Suprapubic skin (tissue), 4 donors: ENCODE measurements around the gene MINDY2. TPM values are rescaled to one million over a fixed set of nuclear protein-coding genes. Genes with fewer than 3 reads are reported as not detected.

ENCODE experiments used
- DNase-seq, 2 donors: peaks; one replicate each; pipeline ENCODE4 v3.0.0-alpha.2; 2019; ENCODE audit warnings: low spot score in 2 of 2
- H3K27ac ChIP-seq: fragments of 200-600 bp; sonication (generic); one replicate; pipeline ENCODE4 v1.5.1; 2019
- H3K27me3 ChIP-seq: fragments of 200-600 bp; sonication (generic); one replicate; pipeline ENCODE4 v1.5.1; 2019
- H3K36me3 ChIP-seq: fragments of 200-600 bp; sonication (generic); one replicate; pipeline ENCODE4 v1.5.1; 2019
- H3K4me1 ChIP-seq: fragments of 200-600 bp; sonication (generic); one replicate; pipeline ENCODE4 v1.5.1; 2019
- H3K4me3 ChIP-seq: fragments of 200-600 bp; sonication (generic); one replicate; pipeline ENCODE4 v1.5.1; 2019; ENCODE audit warnings: mild to moderate bottlenecking
- H3K9me3 ChIP-seq: fragments of 200-600 bp; sonication (generic); one replicate; pipeline ENCODE4 v1.5.1; 2019
- EP300 ChIP-seq: sonication (generic); formaldehyde crosslinking; IDR thresholded peaks from one replicate; pipeline ENCODE4 v1.6.1; 2017; ENCODE audit warnings: antibody characterized with exemption
- POLR2A ChIP-seq, 2 donors: fragments of 450-650 bp; IDR thresholded peaks; one replicate each; pipeline ENCODE4 v1.6.1; 2017; ENCODE audit warnings: antibody characterized with exemption in 2 of 2, mild to moderate bottlenecking in 2 of 2, moderate library complexity in 2 of 2
- POLR2AphosphoS5 ChIP-seq, 3 donors: sonication (generic); formaldehyde crosslinking; IDR thresholded peaks; one replicate each; pipeline ENCODE4 v1.6.1; 2017; ENCODE audit warnings: antibody characterized with exemption in 3 of 3
- WGBS: methylation state at CpG from one replicate; pipeline ENCODE4 v1.1.5; 2018; 5-methylcytosine and 5-hydroxymethylcytosine counted together
- total RNA-seq, 4 donors: library from RNA; depleted of rRNA; stranded (reverse); fragments of >200 nt; gene quantifications; one replicate each; pipeline ENCODE4 v1.1.0, GENCODE V29; 2016
- TF ChIP-seq, protein P1 (sequence below), 2 donors: fragments of 200-600 bp in 1 of 2; fragments of 450-650 bp in 1 of 2; sonication (generic) in 1 of 2; IDR thresholded peaks; one replicate each; pipeline ENCODE4 v1.5.1; 2016 to 2019; ENCODE audit warnings: antibody characterized with exemption in 2 of 2, mild to moderate bottlenecking in 1 of 2, moderate library complexity in 1 of 2

The MINDY2 gene
- total RNA-seq, 4 donors from 2014 or later = 11.4 to 31.1 (median 20.5) TPM

DNA sequence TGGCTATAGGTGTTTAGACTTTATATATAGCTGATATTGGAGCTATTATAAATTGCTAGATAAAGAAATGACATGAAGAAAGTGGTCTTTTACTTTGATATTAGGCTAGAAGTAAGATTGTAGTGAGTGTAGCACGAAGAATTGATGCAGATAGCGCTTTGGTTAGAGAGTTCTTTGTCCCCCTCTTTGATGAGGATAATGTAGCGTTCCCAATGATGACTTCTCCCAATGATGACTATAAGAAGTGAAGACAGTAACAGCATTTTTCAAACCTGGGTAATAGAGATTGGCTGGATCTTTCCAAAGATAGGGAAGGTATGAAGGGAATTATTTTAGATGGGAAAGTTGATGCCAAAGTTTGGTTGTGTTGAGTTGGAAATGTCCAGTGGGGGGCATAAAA lies 4.3 kb downstream of the MINDY2 start:
- Histone ChIP-seq H3K4me3 (no peak overlapping the region), H3K4me1 (peaks cover 35% of the 10 kb centered on the region), H3K9me3 (no peaks in the 10 kb centered on the region), H3K36me3 (no peaks in the 10 kb centered on the region), H3K27me3 (no peaks in the 10 kb centered on the region), H3K27ac (no peak overlapping the region)
- no peak for DNase-seq
- 96% methylated on average over 3 of the region's 3 CpGs for WGBS
- TF ChIP-seq, protein P1, sequence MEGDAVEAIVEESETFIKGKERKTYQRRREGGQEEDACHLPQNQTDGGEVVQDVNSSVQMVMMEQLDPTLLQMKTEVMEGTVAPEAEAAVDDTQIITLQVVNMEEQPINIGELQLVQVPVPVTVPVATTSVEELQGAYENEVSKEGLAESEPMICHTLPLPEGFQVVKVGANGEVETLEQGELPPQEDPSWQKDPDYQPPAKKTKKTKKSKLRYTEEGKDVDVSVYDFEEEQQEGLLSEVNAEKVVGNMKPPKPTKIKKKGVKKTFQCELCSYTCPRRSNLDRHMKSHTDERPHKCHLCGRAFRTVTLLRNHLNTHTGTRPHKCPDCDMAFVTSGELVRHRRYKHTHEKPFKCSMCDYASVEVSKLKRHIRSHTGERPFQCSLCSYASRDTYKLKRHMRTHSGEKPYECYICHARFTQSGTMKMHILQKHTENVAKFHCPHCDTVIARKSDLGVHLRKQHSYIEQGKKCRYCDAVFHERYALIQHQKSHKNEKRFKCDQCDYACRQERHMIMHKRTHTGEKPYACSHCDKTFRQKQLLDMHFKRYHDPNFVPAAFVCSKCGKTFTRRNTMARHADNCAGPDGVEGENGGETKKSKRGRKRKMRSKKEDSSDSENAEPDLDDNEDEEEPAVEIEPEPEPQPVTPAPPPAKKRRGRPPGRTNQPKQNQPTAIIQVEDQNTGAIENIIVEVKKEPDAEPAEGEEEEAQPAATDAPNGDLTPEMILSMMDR (IDR thresholded peaks at IDR 0.05) = no peak
- no peak for TF ChIP-seq EP300
- no peak for TF ChIP-seq POLR2A (IDR thresholded peaks at IDR 0.05)
- TF ChIP-seq POLR2AphosphoS5 (IDR thresholded peaks at IDR 0.05) = no peak

- H3K27me3 ChIP-seq = no peaks in the 10 kb centered on the region
- H3K27ac ChIP-seq = no peak overlapping the region
- no peaks in the 10 kb centered on the region for H3K36me3 ChIP-seq
- H3K9me3 ChIP-seq = no peaks in the 10 kb centered on the region
- DNase-seq = no peak
- no peak for TF ChIP-seq EP300
- TF ChIP-seq, protein P1 (IDR thresholded peaks at IDR 0.05) = no peak
- TF ChIP-seq POLR2A (IDR thresholded peaks at IDR 0.05) = no peak
- no peak for TF ChIP-seq POLR2AphosphoS5 (IDR thresholded peaks at IDR 0.05)
- peaks cover 29% of the 10 kb centered on the region for H3K4me1 ChIP-seq
- H3K4me3 ChIP-seq = no peak overlapping the region
- WGBS = 83% methylated on average over 4 of the region's 4 CpGs
Measured at GRCh38 chr15:58777107-58777506, 6.0 kb downstream of the MINDY2 start.

GRCh38 chr15:58779554-58779953 lies 8.5 kb downstream of the MINDY2 start:
- H3K27ac ChIP-seq = no peak overlapping the region
- no peak overlapping the region for H3K4me3 ChIP-seq
- H3K9me3 ChIP-seq = no peaks in the 10 kb centered on the region
- WGBS = 97% methylated on average over 1 of the region's 1 CpG
- H3K36me3 ChIP-seq = no peaks in the 10 kb centered on the region
- no peak for DNase-seq
- TF ChIP-seq POLR2AphosphoS5 (IDR thresholded peaks at IDR 0.05) (no peak), EP300 (no peak), POLR2A (IDR thresholded peaks at IDR 0.05) (no peak)
- TF ChIP-seq, protein P1 (IDR thresholded peaks at IDR 0.05) = no peak
- H3K27me3 ChIP-seq = no peaks in the 10 kb centered on the region
- H3K4me1 ChIP-seq = peaks cover 5% of the 10 kb centered on the region

GRCh38 chr15:58785355-58785754 lies 14.3 kb downstream of the MINDY2 start:
- Histone ChIP-seq H3K27ac (no peak overlapping the region), H3K4me3 (no peak overlapping the region), H3K36me3 (peaks cover 14% of the 10 kb centered on the region), H3K9me3 (no peaks in the 10 kb centered on the region), H3K27me3 (no peaks in the 10 kb centered on the region), H3K4me1 (no peaks in the 10 kb centered on the region)
- DNase-seq = no peak
- WGBS = 66% methylated on average over 6 of the region's 6 CpGs
- no peak for TF ChIP-seq POLR2A (IDR thresholded peaks at IDR 0.05)
- TF ChIP-seq POLR2AphosphoS5 (IDR thresholded peaks at IDR 0.05) = no peak
- TF ChIP-seq, protein P1 (IDR thresholded peaks at IDR 0.05) = no peak
- TF ChIP-seq EP300 = no peak

GRCh38 chr15:58788056-58788710 lies 17.1 kb downstream of the MINDY2 start:
- H3K27me3 ChIP-seq = no peaks in the 10 kb centered on the region
- no peak overlapping the region for H3K4me3 ChIP-seq
- H3K27ac ChIP-seq = no peak overlapping the region
- H3K4me1 ChIP-seq = no peaks in the 10 kb centered on the region
- DNase-seq = no peak
- WGBS = 92% methylated on average over 3 of the region's 3 CpGs
- peaks cover 14% of the 10 kb centered on the region for H3K36me3 ChIP-seq
- no peak for TF ChIP-seq EP300
- TF ChIP-seq POLR2A (IDR thresholded peaks at IDR 0.05) = no peak
- TF ChIP-seq, protein P1 (IDR thresholded peaks at IDR 0.05) = no peak
- no peak for TF ChIP-seq POLR2AphosphoS5 (IDR thresholded peaks at IDR 0.05)
- no peaks in the 10 kb centered on the region for H3K9me3 ChIP-seq
